Nephron (organoid): ENCODE results near the gene PAX8.

Experiments
- H3K27ac Mint-ChIP-seq, 3 experiments: 2 replicates each; pipeline ENCODE4 v1.8.0; 2020; ENCODE audit warnings: mixed read lengths in 3 of 3, mild to moderate bottlenecking in 2 of 3, moderate library complexity in 1 of 3
- H3K27me3 Mint-ChIP-seq: 2 replicates; pipeline ENCODE4 v1.8.0; 2021; ENCODE audit warnings: low read depth, mild to moderate bottlenecking, moderate library complexity, mixed read lengths
- H3K36me3 Mint-ChIP-seq: 2 replicates; pipeline ENCODE4 v1.8.0; 2020; ENCODE audit warnings: low read depth, mixed read lengths
- H3K4me1 Mint-ChIP-seq: 2 replicates; pipeline ENCODE4 v1.8.0; 2020; ENCODE audit warnings: mixed read lengths
- H3K4me3 Mint-ChIP-seq, 3 experiments: 2 replicates each; pipeline ENCODE4 v1.8.0; 2020; ENCODE audit warnings: mild to moderate bottlenecking in 3 of 3, mixed read lengths in 3 of 3, moderate library complexity in 2 of 3
- H3K9me3 Mint-ChIP-seq: 2 replicates; pipeline ENCODE4 v1.8.0; 2020; ENCODE audit warnings: mixed read lengths
- CTCF ChIP-seq, 3 experiments: fragments of 200-600 bp; sonication (generic); IDR thresholded peaks; one replicate each; pipeline ENCODE4 v1.5.0; 2021; ENCODE audit warnings: antibody characterized with exemption in 3 of 3; ENCODE audit not compliant: unreplicated experiment in 3 of 3

Gene PAX8

DNA sequence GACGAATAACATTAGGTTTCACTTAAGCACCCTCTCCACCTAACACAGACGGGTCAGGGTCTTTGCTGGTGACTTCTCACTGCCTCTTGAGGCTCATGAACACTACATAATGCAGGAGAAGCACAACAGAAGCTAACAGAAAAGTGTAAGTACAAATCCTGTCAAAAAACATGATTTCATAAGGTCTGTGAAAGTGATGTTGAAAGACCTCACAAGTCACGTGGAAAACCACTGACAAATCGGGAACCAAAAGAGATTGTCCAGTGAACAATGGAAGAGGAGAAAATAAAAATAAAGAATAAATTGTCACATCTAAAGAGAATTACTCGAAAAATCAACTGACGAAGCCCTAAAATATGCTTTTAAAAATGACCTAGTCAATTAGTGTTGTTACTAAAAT is 91.0 kb downstream of the PAX8 start:
- H3K27me3 Mint-ChIP-seq = no peaks in the 10 kb centered on the region
- no peak overlapping the region for H3K27ac Mint-ChIP-seq
- TF ChIP-seq CTCF (IDR thresholded peaks at IDR 0.05; ENCODE audit: unreplicated experiment in 3 of 3) = no peak
- no peaks in the 10 kb centered on the region for H3K4me1 Mint-ChIP-seq
- H3K9me3 Mint-ChIP-seq = no peaks in the 10 kb centered on the region
- H3K36me3 Mint-ChIP-seq = no peaks in the 10 kb centered on the region
- no peak overlapping the region for H3K4me3 Mint-ChIP-seq

DNA sequence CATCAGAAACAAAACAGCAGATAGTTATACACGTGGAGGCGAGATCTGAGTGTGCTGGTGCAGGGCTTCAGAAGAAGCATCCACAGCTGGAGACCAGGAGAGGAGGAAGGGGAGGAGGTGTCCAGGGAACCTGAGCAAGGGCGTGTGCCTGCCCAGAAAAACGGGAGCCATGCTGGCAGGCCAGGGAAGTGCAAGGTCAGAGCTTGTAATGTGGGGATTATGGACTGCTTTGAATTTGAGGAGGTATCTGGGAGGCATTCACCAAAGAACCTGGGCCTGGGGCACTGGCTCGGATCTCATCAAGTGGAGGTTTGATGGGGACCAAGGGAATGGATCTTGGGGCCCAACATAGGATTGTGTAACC is 92.3 kb downstream of the PAX8 start:
- H3K9me3 Mint-ChIP-seq = no peaks in the 10 kb centered on the region
- H3K4me1 Mint-ChIP-seq = no peaks in the 10 kb centered on the region
- no peak for TF ChIP-seq CTCF (IDR thresholded peaks at IDR 0.05; ENCODE audit: unreplicated experiment in 3 of 3)
- H3K27me3 Mint-ChIP-seq = no peaks in the 10 kb centered on the region
- H3K4me3 Mint-ChIP-seq = no peak overlapping the region
- H3K27ac Mint-ChIP-seq = no peak overlapping the region
- no peaks in the 10 kb centered on the region for H3K36me3 Mint-ChIP-seq

- TF ChIP-seq CTCF (IDR thresholded peaks at IDR 0.05; ENCODE audit: unreplicated experiment in 3 of 3) = no peak
- no peak overlapping the region for H3K27ac Mint-ChIP-seq
- no peak overlapping the region for H3K4me3 Mint-ChIP-seq
- H3K36me3 Mint-ChIP-seq = no peaks in the 10 kb centered on the region
- H3K27me3 Mint-ChIP-seq = no peaks in the 10 kb centered on the region
- no peaks in the 10 kb centered on the region for H3K9me3 Mint-ChIP-seq
- no peaks in the 10 kb centered on the region for H3K4me1 Mint-ChIP-seq
Observed at GRCh38 chr2:113185664-113186432, 92.9 kb downstream of the PAX8 start.

DNA sequence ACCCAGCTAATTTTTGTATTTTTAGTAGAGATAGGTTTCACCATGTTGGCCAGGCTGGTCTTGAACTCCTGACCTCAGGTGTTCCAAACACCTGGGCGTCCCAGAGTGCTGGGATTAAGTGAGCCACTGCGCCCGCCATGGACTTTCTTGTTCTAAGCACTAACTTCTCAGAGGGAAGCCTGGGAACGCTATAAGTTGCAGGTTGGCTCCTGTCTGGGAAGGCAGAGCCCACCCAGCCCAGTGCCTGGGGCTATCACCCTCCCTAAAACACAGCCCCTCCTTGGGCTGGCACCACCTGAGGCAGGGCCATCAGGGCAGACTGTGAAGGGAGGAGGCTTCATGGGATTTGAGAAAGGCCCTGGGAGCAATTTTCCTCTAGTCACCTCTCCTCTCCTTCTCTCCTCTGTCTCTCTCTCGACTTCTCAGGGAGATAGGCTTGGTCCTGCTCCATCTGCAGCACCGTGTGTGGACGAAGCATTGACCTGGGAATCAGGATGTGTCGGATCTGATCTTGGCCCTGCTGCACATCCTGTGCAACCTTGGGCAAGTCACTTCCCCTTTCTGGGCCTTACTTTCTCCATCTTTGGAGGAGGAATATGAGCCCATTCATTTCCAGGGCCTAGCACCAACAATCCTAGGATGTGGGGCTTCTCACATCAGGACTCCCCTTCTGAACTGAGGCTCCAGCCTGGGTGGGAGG is 94.0 kb downstream of the PAX8 start:
- H3K4me1 Mint-ChIP-seq = no peaks in the 10 kb centered on the region

GRCh38 chr2:113183703-113184102 is 95.0 kb downstream of the PAX8 start:
- no peak overlapping the region for H3K27ac Mint-ChIP-seq
- H3K9me3 Mint-ChIP-seq = no peaks in the 10 kb centered on the region
- no peaks in the 10 kb centered on the region for H3K4me1 Mint-ChIP-seq
- no peaks in the 10 kb centered on the region for H3K36me3 Mint-ChIP-seq
- H3K4me3 Mint-ChIP-seq = no peak overlapping the region
- H3K27me3 Mint-ChIP-seq = no peaks in the 10 kb centered on the region
- no peak for TF ChIP-seq CTCF (IDR thresholded peaks at IDR 0.05; ENCODE audit: unreplicated experiment in 3 of 3)

More for the DNA sequence above, 94.0 kb downstream of the PAX8 start:
- TF ChIP-seq CTCF (IDR thresholded peaks at IDR 0.05; ENCODE audit: unreplicated experiment in 3 of 3) = no peak
- Mint-ChIP-seq H3K27me3 (no peaks in the 10 kb centered on the region), H3K27ac (no peak overlapping the region), H3K9me3 (no peaks in the 10 kb centered on the region), H3K36me3 (no peaks in the 10 kb centered on the region), H3K4me3 (no peak overlapping the region)

DNA sequence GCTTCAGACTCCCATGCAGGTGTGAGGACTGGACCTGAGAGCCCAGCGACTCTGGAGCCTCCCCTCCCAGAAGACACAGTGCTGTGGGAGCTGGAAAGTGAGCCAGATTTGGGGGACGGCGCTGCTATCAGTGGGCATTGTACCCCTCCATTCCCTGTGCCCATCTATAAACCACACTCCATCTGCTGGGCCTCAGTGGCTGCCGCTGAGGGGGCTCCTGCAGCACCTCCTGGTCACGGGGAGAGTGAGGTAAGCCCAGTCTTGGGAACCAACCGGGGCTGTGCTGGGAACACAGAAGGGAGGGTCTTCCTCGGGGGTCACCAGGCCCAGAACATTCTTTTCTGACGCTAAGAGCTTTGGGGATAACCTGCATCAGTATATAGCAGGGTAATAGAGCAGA is 95.5 kb downstream of the PAX8 start:
- Mint-ChIP-seq H3K27ac (no peak overlapping the region), H3K36me3 (no peaks in the 10 kb centered on the region), H3K27me3 (peaks cover 4% of the 10 kb centered on the region), H3K4me3 (no peak overlapping the region), H3K9me3 (no peaks in the 10 kb centered on the region), H3K4me1 (no peaks in the 10 kb centered on the region)
- no peak for TF ChIP-seq CTCF (IDR thresholded peaks at IDR 0.05; ENCODE audit: unreplicated experiment in 3 of 3)
